Trophoblast cell (in vitro differentiated cells and primary cell): ENCODE results near the gene PROZ.

Source experiments
- DNase-seq, 2 donors: peaks; one replicate each; pipeline ENCODE4 v3.0.0-alpha.2; 2016
- H2AFZ ChIP-seq: 2 replicates; pipeline ENCODE4 v1.6.1; 2013; ENCODE audit warnings: low read length, moderate library complexity, mild to moderate bottlenecking; ENCODE audit not compliant: insufficient read depth, poor library complexity
- H2AK5ac ChIP-seq: 2 replicates; pipeline ENCODE4 v1.6.1; 2013; ENCODE audit warnings: mild to moderate bottlenecking, low read length
- H2BK120ac ChIP-seq: 2 replicates; pipeline ENCODE4 v1.6.1; 2013; ENCODE audit warnings: low read length, mild to moderate bottlenecking, moderate library complexity; ENCODE audit not compliant: insufficient read depth, poor library complexity
- H2BK12ac ChIP-seq: 2 replicates; pipeline ENCODE4 v1.6.1; 2013; ENCODE audit warnings: mild to moderate bottlenecking, low read length, moderate library complexity
- H2BK5ac ChIP-seq: 2 replicates; pipeline ENCODE4 v1.6.1; 2013; ENCODE audit warnings: low read length, low read depth, moderate library complexity, mild to moderate bottlenecking; ENCODE audit not compliant: poor library complexity
- H3K14ac ChIP-seq: 2 replicates; pipeline ENCODE4 v1.6.1; 2013; ENCODE audit warnings: mild to moderate bottlenecking, low read length
- H3K18ac ChIP-seq: 2 replicates; pipeline ENCODE4 v1.6.1; 2013; ENCODE audit warnings: mild to moderate bottlenecking, low read length
- H3K23ac ChIP-seq: 2 replicates; pipeline ENCODE4 v1.6.1; 2013; ENCODE audit warnings: low read length
- H3K27ac ChIP-seq: 2 replicates; pipeline ENCODE4 v1.5.1; 2013; ENCODE audit warnings: low read depth, mild to moderate bottlenecking, inconsistent platforms, low read length, moderate library complexity
- H3K27me3 ChIP-seq: 2 replicates; pipeline ENCODE4 v1.6.1; 2013; ENCODE audit warnings: inconsistent platforms, mild to moderate bottlenecking, low read length, moderate library complexity; ENCODE audit not compliant: insufficient read depth
- H3K36me3 ChIP-seq, 2 experiments: 1 replicate in 1 of 2; 2 replicates in 1 of 2; pipeline ENCODE4 v1.6.1; 2013; ENCODE audit warnings: low read length in 2 of 2, mild to moderate bottlenecking in 2 of 2, moderate library complexity in 1 of 2; ENCODE audit not compliant: insufficient read depth in 2 of 2, control insufficient read depth in 1 of 2
- H3K4ac ChIP-seq: 2 replicates; pipeline ENCODE4 v1.6.1; 2013; ENCODE audit warnings: low read depth, mild to moderate bottlenecking, low read length, moderate library complexity
- H3K4me1 ChIP-seq, 2 experiments: 1 replicate in 1 of 2; 2 replicates in 1 of 2; pipeline ENCODE4 v1.6.1; 2013; ENCODE audit warnings: low read length in 2 of 2, mild to moderate bottlenecking in 2 of 2, moderate library complexity in 1 of 2; ENCODE audit not compliant: insufficient read depth in 2 of 2, control insufficient read depth in 1 of 2
- H3K4me2 ChIP-seq: 2 replicates; pipeline ENCODE4 v1.6.1; 2013; ENCODE audit warnings: inconsistent platforms, mild to moderate bottlenecking, low read length, moderate library complexity
- H3K4me3 ChIP-seq: 2 replicates; pipeline ENCODE4 v1.5.1; 2013; ENCODE audit warnings: mild to moderate bottlenecking, low read depth, low read length, inconsistent platforms
- H3K79me1 ChIP-seq: one replicate; pipeline ENCODE4 v1.6.1; 2013; ENCODE audit warnings: low read length
- H3K79me2 ChIP-seq: 2 replicates; pipeline ENCODE4 v1.6.1; 2013; ENCODE audit warnings: low read length, mild to moderate bottlenecking; ENCODE audit not compliant: control insufficient read depth, insufficient read depth, poor library complexity
- H3K9ac ChIP-seq: 2 replicates; pipeline ENCODE4 v1.6.1; 2013; ENCODE audit warnings: mild to moderate bottlenecking, low read length
- H3K9me3 ChIP-seq: 2 replicates; pipeline ENCODE4 v1.6.1; 2013; ENCODE audit warnings: low read depth, mild to moderate bottlenecking, control low read depth, inconsistent platforms, low read length; ENCODE audit not compliant: insufficient read depth
- H4K12ac ChIP-seq: 2 replicates; pipeline ENCODE4 v1.6.1; 2013; ENCODE audit warnings: low read depth, mild to moderate bottlenecking, low read length, moderate library complexity
- H4K8ac ChIP-seq: 2 replicates; pipeline ENCODE4 v1.6.1; 2013; ENCODE audit warnings: low read depth, mild to moderate bottlenecking, low read length, moderate library complexity
- H4K91ac ChIP-seq: one replicate; pipeline ENCODE4 v1.6.1; 2013; ENCODE audit warnings: low read depth, mild to moderate bottlenecking, low read length, moderate library complexity
- WGBS: extraction: QIAGEN DNeasy Blood & Tissue Kit; methylation state at CpG from one replicate; pipeline ENCODE4 v1.1.7; 2013; ENCODE audit warnings: missing lambda C conversion rate; ENCODE audit not compliant: insufficient read length, insufficient coverage; ENCODE audit errors: extremely low coverage; 5-methylcytosine and 5-hydroxymethylcytosine counted together

PROZ gene

GRCh38 chr13:113192279-113192678, 33.8 kb downstream of the PROZ start:
- Histone ChIP-seq H3K27ac (no peak overlapping the region), H3K14ac (no peak overlapping the region), H2BK120ac (no peak overlapping the region), H2BK5ac (no peak overlapping the region), H3K27me3 (no peaks in the 10 kb centered on the region), H3K79me1 (no peaks in the 10 kb centered on the region), H3K9ac (no peak overlapping the region), H3K4me3 (no peak overlapping the region), H4K12ac (no peak overlapping the region), H3K4me1 (peaks cover 0 to under 1% of the 10 kb centered on the region in 2 experiments), H4K8ac (no peak overlapping the region), H3K9me3 (no peaks in the 10 kb centered on the region), H3K4me2 (no peak overlapping the region), H3K23ac (no peak overlapping the region), H3K36me3 (peaks cover 25 to 43% of the 10 kb centered on the region in 2 experiments), H2BK12ac (no peak overlapping the region), H3K4ac (no peak overlapping the region), H2AK5ac (no peak overlapping the region), H3K18ac (no peak overlapping the region), H3K79me2 (no peaks in the 10 kb centered on the region), H2AFZ (no peak overlapping the region), H4K91ac (no peak overlapping the region)
- DNase-seq: no peak
- no CpG with 5 or more reads among the region's 4 CpGs for WGBS

- H4K91ac ChIP-seq: no peak overlapping the region
- H3K14ac ChIP-seq: no peak overlapping the region
- H3K23ac ChIP-seq: no peak overlapping the region
- no peak overlapping the region for H2AK5ac ChIP-seq
- no peaks in the 10 kb centered on the region for H3K27me3 ChIP-seq
- no peak overlapping the region for H4K8ac ChIP-seq
- H3K9ac ChIP-seq: no peak overlapping the region
- peaks cover 25 to 45% of the 10 kb centered on the region in 2 experiments for H3K36me3 ChIP-seq
- no peak overlapping the region for H2AFZ ChIP-seq
- H4K12ac ChIP-seq: no peak overlapping the region
- WGBS: no CpG with 5 or more reads among the region's 2 CpGs
- H3K18ac ChIP-seq: no peak overlapping the region
- H3K79me2 ChIP-seq: no peaks in the 10 kb centered on the region
- no peaks in the 10 kb centered on the region for H3K9me3 ChIP-seq
- H2BK12ac ChIP-seq: no peak overlapping the region
- no peaks in the 10 kb centered on the region for H3K79me1 ChIP-seq
- H3K4ac ChIP-seq: no peak overlapping the region
- no peak overlapping the region for H2BK5ac ChIP-seq
- H3K27ac ChIP-seq: no peak overlapping the region
- H2BK120ac ChIP-seq: no peak overlapping the region
- H3K4me1 ChIP-seq: no peaks in the 10 kb centered on the region
- H3K4me2 ChIP-seq: no peak overlapping the region
- no peak for DNase-seq
- no peak overlapping the region for H3K4me3 ChIP-seq
These were observed 34.5 kb downstream of the PROZ start for GRCh38 chr13:113192902-113193301.

- no peaks in the 10 kb centered on the region for H3K4me1 ChIP-seq
- no peaks in the 10 kb centered on the region for H3K27me3 ChIP-seq
- H3K79me1 ChIP-seq: no peaks in the 10 kb centered on the region
- H2AK5ac ChIP-seq: no peak overlapping the region
- no peak overlapping the region for H3K27ac ChIP-seq
- H3K79me2 ChIP-seq: no peaks in the 10 kb centered on the region
- H3K4ac ChIP-seq: no peak overlapping the region
- H2AFZ ChIP-seq: no peak overlapping the region
- peaks cover 23 to 36% of the 10 kb centered on the region in 2 experiments for H3K36me3 ChIP-seq
- H2BK12ac ChIP-seq: no peak overlapping the region
- no peak overlapping the region for H3K18ac ChIP-seq
- H4K12ac ChIP-seq: no peak overlapping the region
- no peaks in the 10 kb centered on the region for H3K9me3 ChIP-seq
- H3K9ac ChIP-seq: no peak overlapping the region
- WGBS: no CpG with 5 or more reads among the region's 6 CpGs
- no peak overlapping the region for H2BK120ac ChIP-seq
- no peak overlapping the region for H3K4me2 ChIP-seq
- H4K91ac ChIP-seq: no peak overlapping the region
- no peak overlapping the region for H3K4me3 ChIP-seq
- H2BK5ac ChIP-seq: no peak overlapping the region
- DNase-seq: no peak
- no peak overlapping the region for H4K8ac ChIP-seq
- no peak overlapping the region for H3K14ac ChIP-seq
- H3K23ac ChIP-seq: no peak overlapping the region
These were observed 36.9 kb downstream of the PROZ start for GRCh38 chr13:113195360-113195759.

DNA sequence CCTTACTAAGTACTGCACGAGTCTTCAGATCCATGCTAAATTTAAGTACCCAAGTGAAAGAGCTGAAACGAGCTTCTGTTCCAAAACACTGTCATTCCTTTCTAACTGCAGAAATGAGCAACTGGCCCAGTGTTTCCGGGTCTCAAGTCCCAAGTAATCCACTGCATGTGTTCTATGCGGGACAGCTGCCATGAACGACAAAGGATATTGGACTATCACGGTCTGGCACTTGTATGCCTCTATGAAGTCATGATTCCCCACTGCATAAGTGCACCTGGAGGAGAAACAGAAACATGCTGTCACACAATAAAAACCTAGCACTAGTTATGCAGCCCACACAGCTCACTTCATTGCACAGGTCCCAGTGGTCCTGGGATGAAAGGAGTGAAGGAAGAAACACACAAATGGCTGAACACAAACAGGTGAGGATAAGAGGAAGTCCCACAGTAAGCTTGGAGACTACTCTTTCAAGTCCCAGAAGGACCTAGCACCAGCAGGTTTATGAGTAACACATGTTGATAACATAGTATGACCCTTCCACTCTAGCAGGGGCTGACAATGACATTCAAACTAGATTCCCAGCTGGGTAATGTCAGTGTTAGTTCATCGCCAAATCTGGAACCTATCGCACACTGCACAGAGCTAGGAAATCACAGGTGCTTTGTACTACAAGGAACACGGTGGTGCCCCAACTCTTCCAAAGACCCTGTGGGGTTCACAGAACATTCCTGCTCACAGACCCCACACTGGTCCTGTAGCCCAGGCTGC, 38.7 kb downstream of the PROZ start:
- no peak overlapping the region for H3K4ac ChIP-seq
- H2BK5ac ChIP-seq: no peak overlapping the region
- H3K9ac ChIP-seq: no peak overlapping the region
- no peaks in the 10 kb centered on the region for H3K27me3 ChIP-seq
- WGBS: no CpG with 5 or more reads among the region's 9 CpGs
- H2AFZ ChIP-seq: no peak overlapping the region
- H3K36me3 ChIP-seq: peaks cover 23 to 32% of the 10 kb centered on the region in 2 experiments
- H3K4me2 ChIP-seq: no peak overlapping the region
- no peak overlapping the region for H3K4me3 ChIP-seq
- no peaks in the 10 kb centered on the region for H3K4me1 ChIP-seq
- no peaks in the 10 kb centered on the region for H3K79me1 ChIP-seq
- no peak overlapping the region for H4K91ac ChIP-seq
- no peak overlapping the region for H3K14ac ChIP-seq
- no peak overlapping the region for H3K27ac ChIP-seq
- no peak overlapping the region for H3K23ac ChIP-seq
- H2BK120ac ChIP-seq: no peak overlapping the region
- no peak for DNase-seq
- no peak overlapping the region for H2AK5ac ChIP-seq
- no peak overlapping the region for H4K8ac ChIP-seq
- no peaks in the 10 kb centered on the region for H3K9me3 ChIP-seq
- H3K18ac ChIP-seq: no peak overlapping the region
- no peaks in the 10 kb centered on the region for H3K79me2 ChIP-seq
- no peak overlapping the region for H2BK12ac ChIP-seq
- H4K12ac ChIP-seq: no peak overlapping the region
